SU-DHL-6 (cell line): ENCODE measurements around the gene ARHGAP26.

Source experiments
- H2AFZ ChIP-seq: fragments of 200-600 bp; sonication (generic); 2 replicates; pipeline ENCODE4 v1.6.1; 2014; ENCODE audit warnings: low read depth, mild to moderate bottlenecking, moderate library complexity, mixed read lengths, antibody characterized with exemption, low read length; ENCODE audit not compliant: severe bottlenecking
- H3F3A ChIP-seq: fragments of 200-600 bp; shearing (Covaris generic); 2 replicates; pipeline ENCODE4 v1.6.0; 2016; ENCODE audit warnings: antibody characterized with exemption, mild to moderate bottlenecking; ENCODE audit not compliant: insufficient read depth
- H3K27ac ChIP-seq: fragments of 200-600 bp; sonication (generic); 2 replicates; pipeline ENCODE4 v1.5.1; 2016; ENCODE audit warnings: low read depth, mild to moderate bottlenecking, low read length, moderate library complexity, mixed read lengths
- H3K27me3 ChIP-seq: fragments of 200-600 bp; sonication (generic), shearing (Covaris generic); 2 replicates; pipeline ENCODE4 v1.6.0; 2014; ENCODE audit warnings: mild to moderate bottlenecking, low read length
- H3K36me3 ChIP-seq: fragments of 200-600 bp; sonication (generic); 2 replicates; pipeline ENCODE4 v1.6.1; 2014; ENCODE audit warnings: mild to moderate bottlenecking, low read length, mixed read lengths
- H3K4me2 ChIP-seq: fragments of 300-600, 200-600 bp; shearing (Covaris generic), sonication (generic); 2 replicates; pipeline ENCODE4 v1.6.0; 2014; ENCODE audit warnings: low read length, low read depth, mild to moderate bottlenecking; ENCODE audit not compliant: poor library complexity, severe bottlenecking
- H3K4me3 ChIP-seq: fragments of 200-600 bp; sonication (generic); 2 replicates; pipeline ENCODE4 v1.5.1; 2014; ENCODE audit warnings: antibody characterized with exemption, low read length, mild to moderate bottlenecking, mixed read lengths; ENCODE audit not compliant: insufficient read depth, poor library complexity, severe bottlenecking
- H3K79me2 ChIP-seq: fragments of 200-600 bp; sonication (generic); 2 replicates; pipeline ENCODE4 v1.6.1; 2014; ENCODE audit warnings: mild to moderate bottlenecking, low read length, moderate library complexity; ENCODE audit not compliant: insufficient read depth
- H3K9ac ChIP-seq: fragments of 200-600 bp; sonication (generic); 2 replicates; pipeline ENCODE4 v1.7.0; 2014; ENCODE audit warnings: mild to moderate bottlenecking, low read length
- H3K9me2 ChIP-seq: fragments of 200-600 bp; sonication (generic); replicated peaks from 2 replicates; pipeline ENCODE4 v1.6.1; 2014; ENCODE audit warnings: low read length; ENCODE audit not compliant: insufficient read depth
- H3K9me3 ChIP-seq: fragments of 200-600 bp; sonication (generic); 2 replicates; pipeline ENCODE4 v1.6.1; 2014; ENCODE audit warnings: low read length, mixed read lengths; ENCODE audit not compliant: insufficient read depth
- H4K20me1 ChIP-seq: fragments of 200-600 bp; sonication (generic); 2 replicates; pipeline ENCODE4 v1.6.1; 2014; ENCODE audit warnings: low read depth, mild to moderate bottlenecking, antibody characterized with exemption, low read length, moderate library complexity, mixed read lengths
- CTCF ChIP-seq: fragments of 200-600 bp; sonication (generic); IDR thresholded peaks from one replicate; pipeline ENCODE4 v1.5.1; 2017; ENCODE audit warnings: antibody characterized with exemption, mild to moderate bottlenecking, low read length, moderate library complexity; ENCODE audit not compliant: insufficient read depth, poor library complexity, severe bottlenecking
- EZH2phosphoT487 ChIP-seq: fragments of 200-600 bp; sonication (generic), shearing (Covaris generic); conservative IDR thresholded peaks from 2 replicates; pipeline ENCODE4 v1.6.1; 2018; ENCODE audit warnings: mild to moderate bottlenecking, antibody characterized with exemption, low read length, moderate library complexity, mixed read lengths

The ARHGAP26 gene

DNA sequence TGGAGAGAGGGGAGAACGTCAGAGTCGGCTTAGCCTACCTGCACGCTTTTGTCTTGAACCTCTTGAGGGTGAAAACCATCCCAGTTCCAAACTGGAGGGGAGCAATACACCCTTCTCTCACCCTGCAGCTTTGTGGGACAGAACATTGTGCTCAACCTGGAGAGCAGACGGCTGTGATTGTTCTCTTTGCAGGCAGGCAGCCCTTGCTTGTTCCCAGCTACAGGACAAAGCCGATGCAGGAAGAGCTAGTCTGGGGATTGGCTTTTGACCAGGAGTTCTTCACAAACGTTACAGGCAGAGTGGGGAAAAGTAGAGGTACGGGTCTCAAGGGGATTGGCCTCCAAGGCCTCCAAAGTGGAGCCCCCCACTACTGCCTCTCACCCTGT is 33.9 kb upstream of the ARHGAP26 start:
- TF ChIP-seq CTCF (no peak), EZH2phosphoT487 (no peak)

DNA sequence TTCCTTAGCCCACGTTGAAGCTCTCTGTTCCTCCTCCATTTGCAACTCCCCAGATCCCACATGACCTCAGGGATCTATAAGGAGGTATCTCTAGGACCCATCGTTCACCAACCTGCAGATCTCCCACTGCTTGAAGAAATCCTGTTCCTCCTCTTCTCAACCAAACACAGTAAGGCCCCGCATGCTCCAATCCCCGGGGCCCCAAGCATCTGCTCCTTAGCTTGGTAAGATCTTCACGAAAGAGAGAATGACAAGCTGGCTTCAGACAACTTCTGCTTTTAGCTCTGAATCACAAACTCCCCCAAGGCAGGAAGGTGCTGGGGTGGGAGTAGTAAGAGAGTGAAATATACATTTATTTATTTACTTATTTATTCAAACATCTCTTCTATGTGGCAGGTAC is 33.0 kb upstream of the ARHGAP26 start:
- Histone ChIP-seq H3K27me3 (no peaks in the 10 kb centered on the region), H3K27ac (no peak overlapping the region)
- TF ChIP-seq EZH2phosphoT487 = no peak
- TF ChIP-seq CTCF = no peak

More for the DNA sequence above, 33.9 kb upstream of the ARHGAP26 start:
- Histone ChIP-seq H3K27ac (no peak overlapping the region), H3K4me3 (no peak overlapping the region), H3K9me3 (no peaks in the 10 kb centered on the region), H3F3A (no peaks in the 10 kb centered on the region), H3K27me3 (no peaks in the 10 kb centered on the region), H3K4me2 (no peak overlapping the region), H3K79me2 (no peaks in the 10 kb centered on the region), H2AFZ (no peak overlapping the region), H4K20me1 (no peaks in the 10 kb centered on the region), H3K9me2 (no peaks in the 10 kb centered on the region), H3K36me3 (no peaks in the 10 kb centered on the region), H3K9ac (no peak overlapping the region)

GRCh38 chr5:142740474-142741242 is 29.5 kb upstream of the ARHGAP26 start:
- H3K9me2 ChIP-seq = no peaks in the 10 kb centered on the region
- no peaks in the 10 kb centered on the region for H4K20me1 ChIP-seq
- no peaks in the 10 kb centered on the region for H3K9me3 ChIP-seq
- H3K9ac ChIP-seq = no peak overlapping the region
- no peak overlapping the region for H2AFZ ChIP-seq
- no peaks in the 10 kb centered on the region for H3F3A ChIP-seq
- TF ChIP-seq EZH2phosphoT487 (no peak), CTCF (no peak)
- H3K27ac ChIP-seq = no peak overlapping the region
- no peak overlapping the region for H3K4me3 ChIP-seq
- H3K27me3 ChIP-seq = no peaks in the 10 kb centered on the region
- no peaks in the 10 kb centered on the region for H3K36me3 ChIP-seq
- no peaks in the 10 kb centered on the region for H3K79me2 ChIP-seq
- no peak overlapping the region for H3K4me2 ChIP-seq

More for the DNA sequence above, 33.0 kb upstream of the ARHGAP26 start:
- no peaks in the 10 kb centered on the region for H3F3A ChIP-seq
- H3K36me3 ChIP-seq = no peaks in the 10 kb centered on the region
- H2AFZ ChIP-seq = no peak overlapping the region
- H3K4me2 ChIP-seq = no peak overlapping the region
- H3K9ac ChIP-seq = no peak overlapping the region
- H3K9me3 ChIP-seq = no peaks in the 10 kb centered on the region
- H3K79me2 ChIP-seq = no peaks in the 10 kb centered on the region
- no peak overlapping the region for H3K4me3 ChIP-seq
- H4K20me1 ChIP-seq = no peaks in the 10 kb centered on the region
- H3K9me2 ChIP-seq = no peaks in the 10 kb centered on the region
